OCI-LY1 (cell line): ENCODE results near the gene LRRTM3.

Source experiments
- CTCF ChIP-seq: fragments of 200-600 bp; sonication (generic), shearing (Covaris generic); IDR thresholded peaks from 2 replicates; pipeline ENCODE4 v1.5.1; 2017; ENCODE audit warnings: mild to moderate bottlenecking, antibody characterized with exemption, low read length, moderate library complexity, mixed read lengths
- EZH2 ChIP-seq: fragments of 200-600 bp; sonication (generic), shearing (Covaris generic); IDR thresholded peaks from 2 replicates; pipeline ENCODE4 v1.8.0; 2017; ENCODE audit warnings: borderline replicate concordance, mixed run types, mild to moderate bottlenecking, antibody characterized with exemption, low read length, moderate library complexity, mixed read lengths

- no peak for TF ChIP-seq CTCF
- no peak for TF ChIP-seq EZH2
These were observed 169.7 kb downstream of the LRRTM3 start for GRCh38 chr10:67095531-67095930.
